ENCODE data around the gene IWS1. TPM values are rescaled to one million over a fixed set of nuclear protein-coding genes. Genes with fewer than 3 reads are reported as not detected.

Gene IWS1
- total and polyA plus RNA-seq, 9 of the 15 experiments (the other 6 are each of a cell fraction or from before 2014, with no cell fraction given): 20.8 to 67.2 (median 46.6) TPM

DNA sequence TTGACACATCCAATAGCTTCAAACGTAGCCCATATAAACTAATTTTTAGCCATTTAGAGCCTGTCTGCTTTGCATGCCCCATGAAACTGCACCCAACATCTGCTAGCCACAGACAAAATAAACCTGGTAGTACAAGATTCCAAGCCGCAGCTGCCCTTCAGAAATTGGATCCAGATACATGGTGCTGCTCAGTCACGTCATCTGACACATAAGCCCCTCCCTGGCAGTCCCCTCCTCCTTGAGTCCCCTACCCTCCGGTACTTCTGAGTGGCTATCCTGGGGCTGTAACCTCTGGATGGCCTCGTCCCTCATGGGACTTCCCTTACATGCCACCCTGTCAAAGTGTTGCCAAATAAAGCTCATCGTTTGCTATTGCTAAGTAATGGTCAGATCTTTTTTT, 74.3 kb downstream of the IWS1 start:
- H2AFZ ChIP-seq (ENCODE audit: low read depth, low read length): no peak overlapping the region
- H3K4me1 ChIP-seq (replicated peaks in 1 of 2; ENCODE audit: control insufficient read depth in 2 of 2, insufficient read depth in 2 of 2, low read length in 2 of 2): no peaks in the 10 kb centered on the region; a peak in 1 of 5 replicates
- ChIA-PET POLR2A (no interaction called here), CTCF (ENCODE audit: low intra/inter-chr PET ratio) (interaction anchor here (2.6 to 3.3 kb wide), 2 partner anchors 127 to 253 kb away, joined by 15 to 27 read pairs; no protein-coding TSS in a partner anchor)
- H3K4me2 ChIP-seq (ENCODE audit: insufficient read depth, low read length): no peak overlapping the region
- H3K27me3 ChIP-seq (ENCODE audit: control insufficient read depth in 2 of 2, insufficient read depth in 2 of 2, low read length in 2 of 2): peaks cover 0 to 12% of the 10 kb centered on the region in 2 experiments; a peak in 1 of 5 replicates
- no peaks in the 10 kb centered on the region for H3K36me3 ChIP-seq (ENCODE audit: control insufficient read depth, insufficient read depth, low read length)
- H3K27ac ChIP-seq (ENCODE audit: extremely low read depth, low read depth, low read length): no peak overlapping the region
- H3K9me1 ChIP-seq (ENCODE audit: control insufficient read depth, insufficient read depth, low read length): no peaks in the 10 kb centered on the region
- FAIRE-seq (no peak), DNase-seq (ENCODE audit: extremely low read depth in 1 of 4, low spot score in 3 of 4) (no peak), ATAC-seq (no peak)
- no peak overlapping the region for H3K4me3 ChIP-seq
- H3K9ac ChIP-seq (ENCODE audit: insufficient read depth in 1 of 2, low read depth in 2 of 2, low read length in 2 of 2): no peak overlapping the region
- BruUV-seq (replicated peaks): no TSS peak
- in situ Hi-C loops (cut with MboI): loop anchor here (10.0 kb wide), 1 partner anchor 247 kb away; no protein-coding TSS in a partner anchor
- WGBS (ENCODE audit: insufficient coverage, low coverage, missing lambda C conversion rate): 23% methylated on average over 6 of the region's 6 CpGs
- intact Hi-C loops (cut with micrococcal nuclease): no loop called here
- H3K79me2 ChIP-seq (ENCODE audit: control insufficient read depth, insufficient read depth, low read length): no peaks in the 10 kb centered on the region
- no peaks in the 10 kb centered on the region for H3K9me3 ChIP-seq (replicated peaks; ENCODE audit: control insufficient read depth, insufficient read depth, low read depth, low read length)
- H4K20me1 ChIP-seq (replicated peaks; ENCODE audit: control insufficient read depth, insufficient read depth, low read length): no peaks in the 10 kb centered on the region
- TF ChIP-seq SP1 (CRISPR knock-in tag; IDR thresholded peaks at IDR 0.05) (no peak), ESRRB (CRISPR knock-in tag; IDR thresholded peaks at IDR 0.05; ENCODE audit: borderline replicate concordance) (no peak), NCOA4 (IDR thresholded peaks at IDR 0.05; ENCODE audit: partially characterized antibody) (no peak), TAF7 (tag; IDR thresholded peaks at IDR 0.05) (no peak), BCL6 (CRISPR knock-in tag; IDR thresholded peaks at IDR 0.05) (no peak), POLR2AphosphoS2 (IDR thresholded peaks at IDR 0.05; ENCODE audit: low read length) (no peak), YY1 (IDR thresholded peaks at IDR 0.05; ENCODE audit: borderline replicate concordance in 1 of 3, control insufficient read depth in 1 of 3, extremely low read depth in 1 of 3, insufficient read depth in 3 of 3, insufficient read length in 1 of 3, insufficient replicate concordance in 2 of 3, low read depth in 1 of 3, low read length in 2 of 3) (no peak), RNF2 (IDR thresholded peaks at IDR 0.05) (no peak), SUPT5H (IDR thresholded peaks at IDR 0.05) (no peak), ZNF282 (CRISPR knock-in tag; IDR thresholded peaks at IDR 0.05) (no peak), MIER1 (IDR thresholded peaks at IDR 0.05; ENCODE audit: low read depth) (no peak)
- TF ChIP-seq, protein P1, sequence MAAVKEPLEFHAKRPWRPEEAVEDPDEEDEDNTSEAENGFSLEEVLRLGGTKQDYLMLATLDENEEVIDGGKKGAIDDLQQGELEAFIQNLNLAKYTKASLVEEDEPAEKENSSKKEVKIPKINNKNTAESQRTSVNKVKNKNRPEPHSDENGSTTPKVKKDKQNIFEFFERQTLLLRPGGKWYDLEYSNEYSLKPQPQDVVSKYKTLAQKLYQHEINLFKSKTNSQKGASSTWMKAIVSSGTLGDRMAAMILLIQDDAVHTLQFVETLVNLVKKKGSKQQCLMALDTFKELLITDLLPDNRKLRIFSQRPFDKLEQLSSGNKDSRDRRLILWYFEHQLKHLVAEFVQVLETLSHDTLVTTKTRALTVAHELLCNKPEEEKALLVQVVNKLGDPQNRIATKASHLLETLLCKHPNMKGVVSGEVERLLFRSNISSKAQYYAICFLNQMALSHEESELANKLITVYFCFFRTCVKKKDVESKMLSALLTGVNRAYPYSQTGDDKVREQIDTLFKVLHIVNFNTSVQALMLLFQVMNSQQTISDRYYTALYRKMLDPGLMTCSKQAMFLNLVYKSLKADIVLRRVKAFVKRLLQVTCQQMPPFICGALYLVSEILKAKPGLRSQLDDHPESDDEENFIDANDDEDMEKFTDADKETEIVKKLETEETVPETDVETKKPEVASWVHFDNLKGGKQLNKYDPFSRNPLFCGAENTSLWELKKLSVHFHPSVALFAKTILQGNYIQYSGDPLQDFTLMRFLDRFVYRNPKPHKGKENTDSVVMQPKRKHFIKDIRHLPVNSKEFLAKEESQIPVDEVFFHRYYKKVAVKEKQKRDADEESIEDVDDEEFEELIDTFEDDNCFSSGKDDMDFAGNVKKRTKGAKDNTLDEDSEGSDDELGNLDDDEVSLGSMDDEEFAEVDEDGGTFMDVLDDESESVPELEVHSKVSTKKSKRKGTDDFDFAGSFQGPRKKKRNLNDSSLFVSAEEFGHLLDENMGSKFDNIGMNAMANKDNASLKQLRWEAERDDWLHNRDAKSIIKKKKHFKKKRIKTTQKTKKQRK (IDR thresholded peaks at IDR 0.05; ENCODE audit: borderline replicate concordance, low read depth, low read length): no peak
- TF ChIP-seq, protein P2, sequence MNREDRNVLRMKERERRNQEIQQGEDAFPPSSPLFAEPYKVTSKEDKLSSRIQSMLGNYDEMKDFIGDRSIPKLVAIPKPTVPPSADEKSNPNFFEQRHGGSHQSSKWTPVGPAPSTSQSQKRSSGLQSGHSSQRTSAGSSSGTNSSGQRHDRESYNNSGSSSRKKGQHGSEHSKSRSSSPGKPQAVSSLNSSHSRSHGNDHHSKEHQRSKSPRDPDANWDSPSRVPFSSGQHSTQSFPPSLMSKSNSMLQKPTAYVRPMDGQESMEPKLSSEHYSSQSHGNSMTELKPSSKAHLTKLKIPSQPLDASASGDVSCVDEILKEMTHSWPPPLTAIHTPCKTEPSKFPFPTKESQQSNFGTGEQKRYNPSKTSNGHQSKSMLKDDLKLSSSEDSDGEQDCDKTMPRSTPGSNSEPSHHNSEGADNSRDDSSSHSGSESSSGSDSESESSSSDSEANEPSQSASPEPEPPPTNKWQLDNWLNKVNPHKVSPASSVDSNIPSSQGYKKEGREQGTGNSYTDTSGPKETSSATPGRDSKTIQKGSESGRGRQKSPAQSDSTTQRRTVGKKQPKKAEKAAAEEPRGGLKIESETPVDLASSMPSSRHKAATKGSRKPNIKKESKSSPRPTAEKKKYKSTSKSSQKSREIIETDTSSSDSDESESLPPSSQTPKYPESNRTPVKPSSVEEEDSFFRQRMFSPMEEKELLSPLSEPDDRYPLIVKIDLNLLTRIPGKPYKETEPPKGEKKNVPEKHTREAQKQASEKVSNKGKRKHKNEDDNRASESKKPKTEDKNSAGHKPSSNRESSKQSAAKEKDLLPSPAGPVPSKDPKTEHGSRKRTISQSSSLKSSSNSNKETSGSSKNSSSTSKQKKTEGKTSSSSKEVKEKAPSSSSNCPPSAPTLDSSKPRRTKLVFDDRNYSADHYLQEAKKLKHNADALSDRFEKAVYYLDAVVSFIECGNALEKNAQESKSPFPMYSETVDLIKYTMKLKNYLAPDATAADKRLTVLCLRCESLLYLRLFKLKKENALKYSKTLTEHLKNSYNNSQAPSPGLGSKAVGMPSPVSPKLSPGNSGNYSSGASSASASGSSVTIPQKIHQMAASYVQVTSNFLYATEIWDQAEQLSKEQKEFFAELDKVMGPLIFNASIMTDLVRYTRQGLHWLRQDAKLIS (CRISPR knock-in tag; IDR thresholded peaks at IDR 0.05): no peak
